Right kidney (tissue), 1 donor: ENCODE results near the gene CCNDBP1.
"Not testable (repeated sequence)": the region's sequence is repeated elsewhere in the genome, so short reads cannot be mapped to it uniquely, and the experiment has no call there.

ENCODE experiments used
- DNase-seq: peaks from one replicate; pipeline ENCODE4 v3.0.0-alpha.2; 2016

The CCNDBP1 gene

GRCh38 chr15:43189296-43189695 lies 4.1 kb downstream of the CCNDBP1 start:
- DNase-seq = no peak

- DNase-seq = no peak
These were observed 5.0 kb downstream of the CCNDBP1 start for GRCh38 chr15:43190178-43190577.

- DNase-seq = no peak
These were observed 8.5 kb downstream of the CCNDBP1 start for GRCh38 chr15:43193710-43194109.

- no peak for DNase-seq
These were observed 9.6 kb downstream of the CCNDBP1 start for GRCh38 chr15:43194795-43195194.

GRCh38 chr15:43196760-43197548 lies 11.8 kb downstream of the CCNDBP1 start:
- no peak for DNase-seq

- not testable (repeated sequence) for DNase-seq
These were observed 12.6 kb downstream of the CCNDBP1 start for GRCh38 chr15:43197773-43198172.

- DNase-seq = not testable (repeated sequence)
These were observed 13.4 kb downstream of the CCNDBP1 start for GRCh38 chr15:43198556-43198955.

- no peak for DNase-seq
These were observed 13.8 kb downstream of the CCNDBP1 start for GRCh38 chr15:43198992-43199391.

- DNase-seq = no peak
These were observed 14.8 kb downstream of the CCNDBP1 start for GRCh38 chr15:43199945-43200488.

- no peak for DNase-seq
These were observed 19.1 kb downstream of the CCNDBP1 start for GRCh38 chr15:43204016-43204901.

GRCh38 chr15:43206054-43206453 lies 20.9 kb downstream of the CCNDBP1 start:
- DNase-seq = no peak

- DNase-seq = no peak
These were observed 21.8 kb downstream of the CCNDBP1 start for GRCh38 chr15:43207024-43207423.

GRCh38 chr15:43208052-43209002 lies 23.1 kb downstream of the CCNDBP1 start:
- DNase-seq = no peak

GRCh38 chr15:43209059-43209824 lies 24.0 kb downstream of the CCNDBP1 start:
- no peak for DNase-seq

GRCh38 chr15:43210172-43210745 lies 25.1 kb downstream of the CCNDBP1 start:
- no peak for DNase-seq

GRCh38 chr15:43210807-43211206 lies 25.6 kb downstream of the CCNDBP1 start:
- no peak for DNase-seq

GRCh38 chr15:43211224-43211735 lies 26.1 kb downstream of the CCNDBP1 start:
- no peak for DNase-seq

GRCh38 chr15:43212299-43212698 lies 27.1 kb downstream of the CCNDBP1 start:
- no peak for DNase-seq

- DNase-seq = no peak
These were observed 27.7 kb downstream of the CCNDBP1 start for GRCh38 chr15:43212951-43213350.

- DNase-seq = no peak
These were observed 28.3 kb downstream of the CCNDBP1 start for GRCh38 chr15:43213466-43213865.

GRCh38 chr15:43214169-43214568 lies 29.0 kb downstream of the CCNDBP1 start:
- DNase-seq = no peak
